GM19193 (cell line): ENCODE measurements around the gene SETD5.

Experiments used
- POLR2A ChIP-seq: IDR thresholded peaks from 4 replicates; pipeline ENCODE4 v1.6.1; 2011; ENCODE audit not compliant: insufficient read depth, insufficient read length; ENCODE audit errors: extremely low read depth

Gene SETD5

DNA sequence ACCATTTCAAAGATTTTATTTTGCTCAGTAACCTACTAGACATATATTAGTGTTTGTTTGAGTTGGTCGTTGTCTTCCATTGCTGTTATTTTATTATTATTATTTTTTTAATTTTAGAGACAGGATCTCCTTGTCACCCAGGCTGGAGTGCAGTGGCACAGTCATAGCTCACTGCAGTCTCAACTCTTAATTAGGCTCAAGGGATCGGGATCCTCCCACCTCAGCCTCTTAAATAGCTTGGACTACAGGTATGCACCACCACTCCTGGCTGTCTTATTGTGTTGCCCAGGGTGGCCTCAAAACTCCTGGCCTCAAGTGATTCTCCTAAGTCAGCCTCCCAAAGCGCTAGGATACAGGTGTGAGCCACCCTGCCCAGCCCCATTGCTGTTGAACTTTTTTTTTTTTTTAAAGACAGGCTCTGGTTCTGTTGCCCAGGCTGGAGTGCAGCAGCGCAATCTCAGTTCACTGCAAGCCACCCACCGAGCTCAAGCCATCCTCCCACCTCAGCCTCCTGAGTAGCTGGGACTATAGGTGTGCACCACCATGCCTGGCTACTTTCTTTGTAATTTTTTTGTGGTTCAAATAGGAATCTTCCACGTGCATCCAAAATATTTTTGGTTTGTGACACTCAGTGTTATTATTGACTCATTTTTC, 18.2 kb downstream of the SETD5 start:
- no peak for TF ChIP-seq POLR2A

DNA sequence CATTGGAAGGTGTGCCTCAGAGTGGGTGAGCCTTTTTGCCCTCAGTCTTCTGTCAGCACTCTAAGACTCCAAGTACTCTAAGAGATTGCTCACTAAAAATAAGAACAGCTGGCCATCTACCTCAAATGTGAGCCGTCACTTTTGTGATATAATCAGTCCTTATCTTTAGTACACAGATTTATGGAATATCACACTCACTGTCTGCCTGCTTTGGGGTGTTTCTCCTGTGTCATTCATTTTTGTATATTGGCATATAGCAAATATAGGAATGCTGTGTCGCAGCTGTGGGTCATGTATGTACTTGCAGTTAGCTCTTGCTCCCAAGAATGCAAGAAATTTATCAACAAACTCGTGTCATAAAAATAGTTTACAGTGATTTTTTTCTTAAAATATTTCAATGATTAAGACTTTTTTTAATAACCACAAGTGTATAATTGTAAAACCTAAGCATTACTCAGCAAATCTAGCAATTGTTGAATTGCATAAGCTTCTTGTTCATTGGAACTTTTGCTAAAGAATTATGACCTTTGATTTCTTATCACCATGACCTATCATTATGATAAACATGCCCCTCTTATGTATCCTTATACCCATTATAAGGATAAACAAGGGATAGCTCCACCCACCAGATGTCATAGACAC, 18.8 kb downstream of the SETD5 start:
- no peak for TF ChIP-seq POLR2A

DNA sequence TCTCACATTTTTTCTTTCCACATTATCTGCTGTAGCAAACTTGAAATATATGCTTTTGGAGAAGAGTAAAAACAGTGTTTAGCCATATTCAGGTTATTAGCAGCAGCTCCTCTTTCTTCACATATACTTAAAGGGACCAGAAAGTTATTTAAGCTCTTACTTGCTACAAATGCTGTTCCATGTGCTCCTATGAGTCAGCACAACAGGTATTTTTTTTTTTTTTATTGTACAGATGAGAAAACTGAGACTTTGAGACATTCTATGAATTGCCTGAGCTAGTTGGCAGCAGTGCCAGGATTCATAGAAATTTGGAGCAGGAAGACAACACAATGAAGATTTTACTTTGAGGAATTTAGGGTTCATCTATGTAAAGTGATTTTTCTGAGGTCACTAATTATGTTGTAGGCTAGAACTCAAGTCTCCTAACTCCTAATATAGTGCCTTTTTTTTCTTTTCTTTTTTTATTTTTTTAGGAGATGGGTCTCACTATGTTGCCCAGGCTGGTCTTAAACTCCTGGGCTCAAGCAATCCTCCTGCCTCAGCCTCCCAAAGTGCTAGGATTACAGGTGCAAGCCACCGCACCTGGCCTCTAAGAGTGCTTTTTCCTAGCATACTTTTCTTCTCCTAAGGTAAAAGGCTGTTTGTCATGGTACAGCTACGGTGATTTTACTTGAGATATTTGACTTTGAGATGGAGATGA, 23.6 kb downstream of the SETD5 start:
- TF ChIP-seq POLR2A: no peak

DNA sequence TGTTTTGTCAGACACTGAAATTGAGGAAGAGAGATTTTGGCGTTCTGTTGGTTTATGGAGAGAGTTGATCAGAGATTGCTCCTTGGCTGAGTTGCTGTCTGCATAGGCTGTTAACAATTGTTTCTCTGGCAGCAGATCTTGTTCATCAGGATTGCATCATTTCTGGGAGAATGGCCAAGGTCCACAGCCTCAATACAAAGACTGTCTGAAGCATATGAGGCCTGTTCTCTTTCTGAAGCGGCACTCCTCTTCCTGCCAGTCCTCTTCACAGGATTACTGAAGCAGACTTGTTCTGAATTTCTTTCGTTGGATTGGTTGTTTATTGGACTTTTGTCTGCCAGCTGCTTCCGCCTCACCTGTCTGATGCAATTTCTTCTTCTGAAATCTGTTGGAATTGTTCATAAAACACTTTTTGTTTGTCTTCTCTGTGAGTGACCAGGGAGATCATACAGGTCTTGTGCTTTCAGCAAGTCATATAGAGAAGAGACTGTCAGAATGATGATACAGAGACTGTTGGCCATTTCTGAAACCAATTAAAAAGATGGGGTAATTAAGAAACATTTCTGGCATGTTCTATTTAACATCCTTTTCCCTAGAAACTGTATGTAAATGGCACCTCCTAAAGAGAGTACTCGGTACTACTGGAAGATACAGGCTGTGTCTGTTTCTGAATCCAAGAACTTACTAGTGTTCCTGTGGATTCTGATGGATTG, 25.5 kb downstream of the SETD5 start:
- TF ChIP-seq POLR2A: no peak

DNA sequence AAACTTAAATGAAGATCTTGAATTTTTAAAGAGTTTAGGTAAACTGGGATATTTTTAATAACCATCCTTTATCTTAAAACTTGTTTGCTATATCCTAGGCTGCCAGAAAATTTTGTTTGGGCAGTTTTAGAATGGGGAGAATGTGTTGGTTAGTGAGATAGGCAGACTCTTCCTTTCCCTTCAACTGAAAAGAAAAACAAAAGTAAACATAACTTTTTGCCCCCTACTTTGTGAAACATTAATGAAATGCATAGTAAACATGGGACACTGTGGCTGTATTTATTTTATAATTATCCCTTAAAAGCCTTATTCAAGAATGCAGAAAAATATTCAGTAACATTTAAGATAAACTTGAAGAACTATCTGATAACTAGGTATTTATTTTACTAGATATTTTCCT, 31.0 kb downstream of the SETD5 start:
- TF ChIP-seq POLR2A: no peak

DNA sequence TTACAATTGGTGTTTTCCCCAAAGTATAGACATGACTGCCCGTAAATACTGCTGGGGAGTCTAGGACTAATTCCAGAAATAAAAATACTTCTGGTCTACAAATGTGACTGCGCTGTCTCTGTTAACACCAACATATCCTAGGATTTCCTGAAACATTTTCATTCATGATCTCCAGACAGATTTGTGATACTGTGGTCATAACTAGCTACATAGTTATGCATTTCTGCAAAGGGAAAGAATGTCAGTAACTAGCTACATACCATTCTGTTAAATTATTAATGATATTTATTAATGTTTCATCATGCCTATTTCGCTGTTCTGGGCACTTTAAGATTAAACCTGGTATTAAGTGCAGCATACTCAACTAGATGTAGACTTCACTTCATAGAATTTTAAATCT, 33.3 kb downstream of the SETD5 start:
- TF ChIP-seq POLR2A: no peak

DNA sequence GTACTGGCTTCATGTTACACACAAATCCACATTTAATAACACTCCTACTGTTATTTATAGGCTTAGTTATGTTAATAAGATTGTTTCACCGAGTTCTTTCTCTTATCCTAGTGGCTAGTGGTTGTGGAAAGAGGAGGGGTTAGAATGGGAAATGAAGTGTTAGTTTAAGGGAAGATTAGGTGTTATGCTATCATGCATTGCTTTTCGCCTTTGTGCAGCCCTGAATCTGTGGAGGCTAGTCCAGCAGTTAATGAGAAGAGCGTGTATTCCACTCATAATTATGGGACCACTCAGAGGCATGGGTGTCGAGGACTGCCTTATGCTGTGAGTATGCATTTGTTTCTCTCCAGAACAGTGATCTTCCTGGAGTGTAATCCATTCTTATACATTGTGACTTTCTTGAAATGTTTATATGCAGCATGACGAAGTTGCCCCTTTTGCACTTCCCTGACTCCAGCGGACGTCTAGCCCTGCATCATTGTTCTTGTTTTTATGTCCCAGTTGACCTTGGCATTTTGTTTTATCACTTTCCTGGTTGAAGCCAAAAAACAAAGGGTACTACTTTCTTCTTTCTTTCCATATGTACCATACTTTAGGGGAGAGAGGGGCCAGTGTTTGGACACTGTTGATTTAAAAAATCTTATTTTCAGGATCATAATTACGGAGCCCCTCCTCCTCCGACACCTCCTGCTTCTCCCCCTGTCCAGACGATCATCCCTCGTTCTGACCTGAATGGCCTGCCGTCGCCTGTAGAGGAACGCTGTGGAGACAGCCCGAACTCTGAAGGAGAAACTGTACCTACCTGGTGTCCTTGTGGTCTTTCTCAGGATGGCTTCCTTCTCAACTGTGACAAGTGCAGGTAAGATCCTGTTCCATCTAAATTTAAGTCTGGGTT, 36.5 kb downstream of the SETD5 start:
- TF ChIP-seq POLR2A: no peak

DNA sequence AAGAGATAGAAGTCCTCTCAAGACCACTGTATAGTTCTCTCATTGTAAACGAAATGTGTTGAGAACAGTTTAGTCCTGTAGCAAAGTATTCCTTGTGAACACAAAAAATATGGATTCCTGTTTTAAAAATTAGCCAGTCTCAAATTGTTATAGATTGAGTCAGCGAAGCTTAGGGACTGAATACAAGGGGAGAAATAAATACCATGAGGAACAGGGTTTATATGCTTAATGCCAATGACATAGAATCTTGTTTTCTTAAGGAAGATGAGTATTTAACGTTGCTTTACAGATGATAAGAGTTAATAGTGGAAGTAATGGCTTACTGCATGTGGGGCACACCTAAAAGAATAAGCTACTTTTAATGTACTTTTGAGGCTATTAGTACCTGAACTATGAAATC, 37.9 kb downstream of the SETD5 start:
- no peak for TF ChIP-seq POLR2A

DNA sequence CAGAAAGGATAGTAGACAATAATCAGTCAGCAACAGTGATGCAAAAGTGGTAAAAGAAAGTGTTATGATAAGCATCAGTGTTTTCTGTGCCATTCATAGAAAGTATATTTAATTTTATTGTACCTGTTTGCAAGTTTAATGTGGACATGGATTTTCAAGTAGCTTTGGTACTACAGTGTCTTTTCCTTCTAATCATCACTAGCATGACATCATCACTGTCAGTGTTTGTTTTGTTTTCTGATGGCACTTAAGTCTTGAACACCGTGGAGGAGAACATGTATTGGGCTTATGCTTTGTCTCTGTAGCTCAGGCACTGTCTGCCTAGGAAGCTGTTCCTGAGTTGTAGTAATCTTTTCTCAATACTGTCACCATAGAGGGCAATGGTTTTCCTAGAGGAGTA, 41.9 kb downstream of the SETD5 start:
- TF ChIP-seq POLR2A: no peak

DNA sequence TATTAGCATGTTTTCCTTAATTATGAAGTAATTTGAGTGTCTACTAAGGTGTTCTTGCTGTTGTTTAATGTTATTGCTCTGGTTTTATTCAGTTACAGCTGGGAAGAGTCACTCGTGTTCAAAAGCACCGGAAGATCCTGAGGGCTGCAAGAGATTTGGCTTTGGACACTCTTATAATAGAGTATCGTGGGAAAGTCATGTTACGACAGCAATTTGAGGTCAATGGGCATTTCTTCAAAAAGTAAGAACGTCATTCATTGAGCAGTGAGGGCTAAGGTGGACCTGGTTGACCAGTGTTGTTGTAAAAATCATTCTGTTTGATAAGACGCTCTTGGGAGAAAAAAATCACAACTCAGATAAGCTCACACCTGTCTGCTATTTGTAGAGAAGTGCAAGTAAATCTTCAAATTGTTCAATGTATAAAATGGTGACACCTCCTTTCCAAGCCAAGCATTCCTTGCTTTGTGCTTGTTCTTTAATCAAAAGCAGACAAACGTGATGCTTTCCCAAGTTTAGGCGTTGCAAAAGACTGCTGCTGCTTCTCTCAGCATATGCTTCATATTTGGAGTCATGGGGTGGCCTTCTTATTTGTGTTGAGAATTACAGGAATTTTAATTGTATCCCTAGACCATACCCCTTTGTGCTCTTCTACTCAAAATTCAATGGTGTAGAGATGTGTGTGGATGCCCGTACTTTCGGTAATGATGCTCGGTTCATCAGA, 44.2 kb downstream of the SETD5 start:
- TF ChIP-seq POLR2A: no peak

DNA sequence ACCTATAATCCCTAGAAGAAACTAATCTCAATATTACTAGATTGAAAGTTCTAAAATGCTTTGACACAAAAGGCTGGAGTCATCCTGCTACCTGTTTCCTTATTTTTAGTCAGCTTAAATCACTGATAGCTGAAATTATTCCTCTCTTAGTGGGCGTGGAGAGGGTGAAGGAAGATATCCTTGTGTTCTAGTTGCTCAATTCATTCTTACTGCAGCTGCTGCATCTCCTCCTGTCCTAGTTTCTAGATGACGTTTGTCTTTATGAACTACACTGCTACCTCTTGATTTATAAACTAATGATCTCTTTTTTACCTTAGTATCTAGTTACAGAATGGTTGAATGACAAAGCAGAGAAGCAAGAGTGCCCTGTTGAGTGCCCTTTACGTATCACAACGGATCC, 50.7 kb downstream of the SETD5 start:
- no peak for TF ChIP-seq POLR2A

DNA sequence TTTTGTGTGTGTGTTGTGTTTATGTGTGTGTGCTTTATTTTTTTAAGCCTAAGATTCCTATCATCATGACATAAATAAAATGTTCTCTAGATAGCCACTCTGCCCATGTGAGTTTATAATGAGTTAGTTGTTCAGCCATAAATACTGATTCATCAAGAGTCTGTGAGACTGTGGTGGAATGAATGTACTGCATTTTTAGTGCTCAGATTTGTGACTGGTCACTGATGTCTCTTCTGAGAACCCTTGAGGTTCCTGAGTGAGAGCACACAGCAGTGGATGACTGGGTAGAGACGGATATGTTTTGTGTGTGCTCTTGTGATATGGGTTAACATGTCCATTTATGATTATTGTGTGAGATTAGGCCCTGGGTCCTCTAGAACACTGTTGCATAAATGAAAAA, 51.2 kb downstream of the SETD5 start:
- no peak for TF ChIP-seq POLR2A

DNA sequence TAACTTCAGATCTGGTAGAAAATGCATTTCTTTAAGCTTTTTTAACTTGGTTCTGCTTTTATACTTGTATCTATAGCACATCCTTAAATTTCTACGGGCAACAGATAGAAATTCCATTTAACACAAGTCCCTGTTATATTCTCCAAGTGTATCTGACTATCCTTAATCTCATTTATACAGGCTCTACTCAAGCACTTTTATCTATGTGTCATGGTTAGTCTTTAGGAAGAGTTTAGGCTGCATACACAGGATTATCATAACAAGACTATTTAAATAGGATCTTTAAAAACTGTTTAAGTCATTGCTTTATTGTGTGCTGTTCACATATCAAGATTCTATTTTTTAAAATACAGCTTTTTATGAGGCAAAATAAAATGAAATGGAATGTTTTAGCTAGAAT, 52.7 kb downstream of the SETD5 start:
- no peak for TF ChIP-seq POLR2A

DNA sequence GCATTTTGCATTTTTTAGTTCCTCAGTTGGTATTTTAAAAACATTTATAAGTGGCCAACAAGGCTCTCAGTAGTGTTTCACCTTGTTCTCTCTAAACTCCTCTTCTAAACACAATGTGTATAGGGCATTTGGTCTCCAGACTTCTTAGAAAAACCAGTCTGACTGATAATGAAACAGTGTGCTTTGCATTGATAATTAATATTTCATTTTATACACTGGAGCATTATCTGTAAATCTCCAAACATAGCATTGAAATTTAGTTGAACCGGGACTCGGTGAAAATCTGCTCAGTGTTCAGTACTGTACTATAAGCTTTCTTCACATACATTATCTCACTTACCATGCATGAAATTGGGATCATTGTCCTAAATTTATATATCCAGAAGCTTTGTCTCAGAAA, 53.6 kb downstream of the SETD5 start:
- TF ChIP-seq POLR2A: no peak
